DMS153 treated with DMSO at 0.1 percent for 48 hours (cell line): ENCODE results near the gene ACER3.
"Not testable (repeated sequence)": the region's sequence is repeated elsewhere in the genome, so short reads cannot be mapped to it uniquely, and the experiment has no call there.

Experiments
- DNase-seq: peaks from one replicate; lab custom pipeline; 2025; ENCODE audit not compliant: unreplicated experiment; lab: John Stamatoyannopoulos, UW

ACER3 gene

DNA sequence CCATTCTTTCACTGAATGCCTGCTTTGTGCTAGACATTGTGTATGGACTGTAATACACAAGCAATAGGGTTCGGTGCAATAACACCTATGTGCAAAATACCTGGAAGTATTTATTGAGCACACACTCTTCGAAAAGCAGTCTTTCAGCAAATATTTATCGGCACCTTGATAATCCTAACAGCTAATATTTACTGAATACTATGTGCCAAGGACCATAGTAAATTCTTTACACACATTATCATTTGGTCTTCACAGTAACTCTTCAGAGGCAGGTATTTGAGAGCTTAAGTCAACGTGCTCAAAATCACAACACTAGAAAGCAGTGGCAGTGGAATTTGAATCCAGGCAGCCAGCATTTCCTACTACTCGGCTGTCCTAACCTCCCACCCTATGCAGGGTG lies 175.7 kb downstream of the ACER3 start:
- no peak for DNase-seq

DNA sequence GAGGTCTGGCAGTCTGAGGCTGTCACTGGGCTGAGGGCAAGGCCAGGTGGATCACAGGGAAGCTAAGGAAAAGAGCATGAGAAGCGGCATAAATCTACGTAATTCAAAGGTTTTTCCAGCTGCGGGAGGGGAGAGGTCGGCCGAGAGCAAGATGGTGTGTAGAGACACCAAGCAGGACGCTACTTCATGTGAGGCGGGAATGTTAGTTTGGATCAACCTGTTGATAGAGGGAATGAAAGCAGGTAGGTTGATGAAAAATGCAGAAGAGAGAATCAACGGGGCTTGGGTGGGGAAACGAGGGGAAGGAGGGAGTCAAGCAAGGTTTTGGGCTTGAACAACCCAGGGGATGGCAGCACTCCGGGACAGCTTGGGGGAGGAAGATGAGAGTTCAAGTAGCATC lies 176.3 kb downstream of the ACER3 start:
- DNase-seq, result no peak

DNA sequence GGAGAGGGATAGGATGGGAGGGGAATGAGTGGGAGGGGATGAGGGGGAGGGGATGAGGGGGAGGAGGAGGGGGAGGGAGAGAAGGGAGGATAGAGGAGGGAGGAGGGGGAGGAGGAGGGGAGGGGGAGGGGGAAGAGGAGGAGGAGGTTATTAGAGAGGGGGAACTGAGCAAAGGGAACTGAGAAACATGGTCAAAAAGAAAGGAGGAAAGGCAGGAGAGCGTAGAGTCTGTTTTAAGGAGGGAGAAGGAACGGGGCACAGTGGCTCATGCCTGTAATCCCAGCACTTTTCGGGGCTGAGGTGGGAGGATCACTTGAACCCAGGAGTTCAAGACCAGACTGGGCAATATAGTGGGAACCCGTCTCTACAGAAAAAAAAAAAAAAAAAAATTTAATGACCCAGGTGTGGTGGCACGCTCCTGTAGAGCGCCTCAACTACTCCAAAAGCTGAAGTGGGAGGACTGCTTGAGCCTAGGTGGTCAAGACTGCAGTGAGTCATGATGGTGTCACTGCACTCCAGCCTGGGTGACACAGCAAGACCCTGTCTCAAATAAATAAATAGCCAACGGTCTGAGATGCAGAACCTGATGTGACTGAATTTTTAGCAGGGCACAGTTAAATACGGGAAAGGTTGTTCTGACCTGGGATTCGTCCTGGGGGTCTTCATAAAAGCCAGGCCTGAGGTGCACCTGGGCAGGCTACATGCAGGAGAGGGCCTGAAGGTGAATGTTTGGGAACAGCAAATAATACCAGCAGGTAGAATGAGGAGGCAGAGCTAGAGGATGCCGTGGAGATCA lies 177.5 kb downstream of the ACER3 start:
- DNase-seq, result no peak

DNA sequence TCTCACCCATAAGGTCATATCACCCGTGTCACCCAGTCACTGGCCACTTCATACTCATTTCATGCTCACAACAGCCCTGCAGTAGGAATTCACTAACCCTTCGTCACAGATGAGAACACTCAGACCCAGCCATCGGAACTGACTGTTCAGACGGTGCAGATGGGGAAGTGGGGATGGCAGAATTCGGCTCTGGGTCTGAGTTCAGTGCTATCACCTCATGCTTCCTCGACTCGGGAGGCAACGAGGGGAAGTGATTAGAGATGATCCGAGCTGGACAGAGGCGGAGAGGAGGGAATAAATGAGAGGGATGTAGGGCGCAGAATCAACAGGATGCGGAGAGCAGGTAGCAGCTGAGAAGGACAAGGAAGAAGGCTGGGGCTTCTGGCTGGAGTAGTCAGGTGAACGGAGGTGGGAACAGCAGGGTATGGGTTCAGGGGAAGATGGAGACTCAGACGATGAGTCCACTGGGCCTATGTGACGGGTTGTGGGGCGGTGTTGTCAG lies 178.2 kb downstream of the ACER3 start:
- DNase-seq, result no peak

DNA sequence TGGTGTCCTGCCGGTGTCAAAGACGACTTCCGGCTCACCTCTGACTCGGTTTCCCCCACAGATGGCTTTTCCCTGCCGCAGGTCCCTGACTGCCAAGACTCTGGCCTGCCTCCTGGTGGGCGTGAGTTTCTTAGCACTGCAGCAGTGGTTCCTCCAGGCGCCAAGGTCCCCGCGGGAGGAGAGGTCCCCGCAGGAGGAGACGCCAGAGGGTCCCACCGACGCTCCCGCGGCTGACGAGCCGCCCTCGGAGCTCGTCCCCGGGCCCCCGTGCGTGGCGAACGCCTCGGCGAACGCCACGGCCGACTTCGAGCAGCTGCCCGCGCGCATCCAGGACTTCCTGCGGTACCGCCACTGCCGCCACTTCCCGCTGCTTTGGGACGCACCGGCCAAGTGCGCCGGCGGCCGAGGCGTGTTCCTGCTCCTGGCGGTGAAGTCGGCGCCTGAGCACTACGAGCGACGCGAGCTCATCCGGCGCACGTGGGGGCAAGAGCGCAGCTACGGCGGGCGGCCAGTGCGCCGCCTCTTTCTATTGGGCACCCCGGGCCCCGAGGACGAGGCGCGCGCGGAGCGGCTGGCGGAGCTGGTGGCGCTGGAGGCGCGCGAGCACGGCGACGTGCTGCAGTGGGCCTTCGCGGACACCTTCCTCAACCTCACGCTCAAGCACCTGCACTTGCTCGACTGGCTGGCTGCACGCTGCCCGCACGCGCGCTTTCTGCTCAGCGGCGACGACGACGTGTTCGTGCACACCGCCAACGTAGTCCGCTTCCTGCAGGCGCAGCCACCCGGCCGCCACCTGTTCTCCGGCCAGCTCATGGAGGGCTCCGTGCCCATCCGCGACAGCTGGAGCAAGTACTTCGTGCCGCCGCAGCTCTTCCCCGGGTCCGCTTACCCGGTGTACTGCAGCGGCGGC lies 179.0 kb downstream of the ACER3 start:
- no peak for DNase-seq

DNA sequence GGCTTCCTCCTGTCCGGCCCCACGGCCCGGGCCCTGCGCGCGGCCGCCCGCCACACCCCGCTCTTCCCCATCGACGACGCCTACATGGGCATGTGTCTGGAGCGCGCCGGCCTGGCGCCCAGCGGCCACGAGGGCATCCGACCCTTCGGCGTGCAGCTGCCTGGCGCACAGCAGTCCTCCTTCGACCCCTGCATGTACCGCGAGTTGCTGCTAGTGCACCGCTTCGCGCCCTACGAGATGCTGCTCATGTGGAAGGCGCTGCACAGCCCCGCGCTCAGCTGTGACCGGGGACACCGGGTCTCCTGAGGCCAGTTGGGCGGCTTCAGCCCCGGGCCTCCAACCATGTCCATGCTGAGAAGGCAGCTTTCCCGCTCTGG lies 179.7 kb downstream of the ACER3 start:
- no peak for DNase-seq

DNA sequence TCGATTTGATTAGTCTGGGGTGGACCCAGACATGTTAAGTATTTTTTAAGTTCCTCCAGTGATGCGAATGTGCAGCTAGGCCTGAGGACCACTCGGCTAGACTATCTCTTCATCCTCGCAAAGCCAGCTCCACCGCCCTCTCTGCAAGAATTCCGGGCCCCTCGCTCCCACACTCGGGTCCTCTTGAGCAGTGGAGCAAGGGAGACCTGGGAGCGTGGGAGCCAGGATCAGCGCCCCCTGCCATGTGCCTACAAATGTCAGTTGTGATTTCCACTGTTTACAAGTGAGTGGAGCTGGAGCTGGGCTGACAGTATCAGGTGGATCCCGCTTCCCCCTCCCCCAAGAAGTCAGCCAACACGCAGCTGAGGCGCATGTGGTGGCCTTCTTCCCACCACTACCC lies 180.2 kb downstream of the ACER3 start:
- no peak for DNase-seq

DNA sequence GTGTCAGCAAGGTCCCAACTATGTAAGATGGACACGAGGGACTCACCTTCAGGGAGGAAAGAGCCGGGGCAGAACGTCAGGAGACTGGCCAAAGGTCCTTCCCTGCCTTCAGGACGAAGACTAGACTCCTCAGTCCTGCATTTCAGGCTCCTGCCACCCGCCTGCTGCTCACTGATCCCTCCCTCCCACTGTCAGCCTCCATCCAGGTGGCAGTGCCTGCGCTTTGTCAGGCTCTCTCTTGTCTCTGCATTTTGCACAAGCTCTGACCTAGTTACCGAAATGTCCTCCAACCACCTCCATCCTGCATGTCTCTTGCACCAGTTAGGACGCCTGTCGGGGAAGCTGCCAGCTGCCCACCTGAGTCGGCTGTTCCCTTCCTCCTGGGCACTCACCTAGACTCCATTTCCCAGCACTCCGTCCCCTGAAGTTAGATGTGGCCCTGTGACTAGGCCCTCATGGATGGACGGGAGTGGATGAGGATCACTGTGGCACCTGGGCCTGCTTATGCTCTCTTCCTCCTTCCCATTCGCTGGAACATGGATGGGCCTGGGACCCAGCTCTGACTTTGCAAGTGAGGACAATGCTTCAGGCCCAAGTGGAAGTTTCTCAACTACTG lies 181.5 kb downstream of the ACER3 start:
- DNase-seq, result no peak

DNA sequence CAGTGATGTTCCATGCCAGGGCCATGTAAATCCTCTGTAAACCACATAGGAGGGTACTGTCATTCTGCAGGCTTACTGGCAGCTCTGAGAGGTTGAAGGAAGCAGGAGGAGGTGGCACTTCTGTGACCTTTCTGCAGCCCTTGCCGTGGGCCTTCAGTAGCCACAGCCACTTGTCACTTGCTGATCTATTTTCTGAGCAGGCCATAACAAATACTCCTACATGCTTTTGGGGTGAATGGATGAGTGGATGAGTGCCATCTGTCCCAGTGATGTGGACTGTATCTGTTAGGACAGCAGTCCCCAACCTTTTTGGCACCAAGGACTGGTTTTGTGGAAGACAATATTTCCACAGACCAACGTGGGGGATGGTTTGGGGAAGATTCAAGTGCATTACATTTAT lies 183.6 kb downstream of the ACER3 start:
- no peak for DNase-seq

DNA sequence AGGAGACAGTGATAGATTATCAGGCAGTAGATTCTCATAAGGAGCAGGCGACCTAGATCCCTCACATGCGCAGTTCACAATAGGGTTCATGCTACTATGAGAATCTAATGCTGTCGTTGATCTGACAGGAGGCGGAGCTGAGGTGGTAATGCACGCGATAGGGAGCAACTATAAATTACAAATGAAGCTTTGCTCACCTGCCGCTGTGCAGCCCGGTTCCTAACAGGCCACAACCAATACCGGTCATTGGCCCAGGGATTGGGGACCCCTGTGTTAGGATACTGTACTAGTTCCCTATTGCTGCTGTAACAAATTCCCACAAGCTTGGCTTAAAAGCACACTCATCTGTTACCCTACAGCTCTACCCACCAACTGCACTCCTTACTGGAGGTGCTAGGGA lies 184.2 kb downstream of the ACER3 start:
- DNase-seq, result no peak

DNA sequence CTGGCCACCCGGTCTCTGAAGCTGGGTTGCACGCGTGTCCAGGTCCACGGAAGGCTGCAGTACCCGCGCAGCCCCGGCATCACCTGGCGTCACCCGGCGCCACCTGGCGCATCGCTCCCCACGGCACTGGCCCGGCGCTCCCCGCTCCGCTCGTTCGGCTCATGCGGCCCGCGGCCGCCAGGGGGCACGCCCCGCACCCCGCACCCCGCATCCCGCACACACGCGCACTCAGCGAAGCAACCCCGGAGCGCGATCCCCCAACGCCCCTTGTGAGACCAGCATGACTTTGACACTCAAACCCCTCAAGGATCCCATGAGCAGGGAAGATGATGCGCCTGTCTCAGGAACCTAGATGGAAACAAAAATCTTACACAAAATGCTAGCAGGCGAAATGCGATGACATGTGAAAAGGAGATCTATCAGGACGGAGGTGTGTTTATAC lies 185.4 kb downstream of the ACER3 start:
- peak; percentile 7 for DNase-seq

DNA sequence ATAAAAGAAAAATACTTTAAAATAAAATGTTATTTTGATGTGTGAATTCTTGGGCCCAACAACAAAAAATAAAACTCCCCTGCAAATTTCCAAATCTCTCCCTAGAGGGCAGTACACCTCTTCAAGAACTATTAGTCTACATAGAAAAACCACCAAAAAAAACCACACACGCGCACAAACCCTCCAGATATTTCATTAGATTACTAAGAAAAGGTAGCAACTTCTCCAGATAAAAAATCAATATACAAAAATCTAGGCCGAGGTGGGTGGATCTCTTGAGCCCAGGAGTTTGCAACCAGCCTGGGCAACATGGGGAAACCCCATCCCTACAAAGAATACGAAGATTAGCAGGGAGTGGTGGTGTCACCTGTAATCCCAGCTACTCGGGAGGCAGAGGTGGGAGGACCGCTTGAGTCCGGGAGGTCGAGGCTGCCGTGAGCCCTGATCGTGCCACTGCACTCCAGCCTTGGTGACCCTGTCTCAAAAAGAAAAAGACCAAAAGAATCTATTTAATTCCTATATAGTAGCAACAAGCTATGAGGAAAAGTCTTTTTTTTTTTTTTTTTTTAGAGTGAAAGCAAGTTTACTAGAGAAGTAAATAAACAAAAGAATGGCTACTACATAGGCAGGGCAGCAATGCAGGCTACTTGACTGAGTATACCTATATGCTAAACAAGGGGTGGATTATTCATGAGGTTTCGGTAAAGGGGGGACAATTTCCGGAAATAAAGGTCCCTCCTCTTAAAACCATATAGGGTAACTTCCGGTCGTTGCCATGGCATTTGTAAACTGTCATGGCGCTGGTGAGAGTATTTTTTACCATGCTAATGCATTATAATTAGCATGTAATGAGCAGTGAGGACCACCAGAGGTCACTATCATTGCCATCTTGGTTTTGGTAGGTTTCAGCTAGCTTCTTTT lies 186.5 kb downstream of the ACER3 start:
- DNase-seq, result peak; percentile 84

DNA sequence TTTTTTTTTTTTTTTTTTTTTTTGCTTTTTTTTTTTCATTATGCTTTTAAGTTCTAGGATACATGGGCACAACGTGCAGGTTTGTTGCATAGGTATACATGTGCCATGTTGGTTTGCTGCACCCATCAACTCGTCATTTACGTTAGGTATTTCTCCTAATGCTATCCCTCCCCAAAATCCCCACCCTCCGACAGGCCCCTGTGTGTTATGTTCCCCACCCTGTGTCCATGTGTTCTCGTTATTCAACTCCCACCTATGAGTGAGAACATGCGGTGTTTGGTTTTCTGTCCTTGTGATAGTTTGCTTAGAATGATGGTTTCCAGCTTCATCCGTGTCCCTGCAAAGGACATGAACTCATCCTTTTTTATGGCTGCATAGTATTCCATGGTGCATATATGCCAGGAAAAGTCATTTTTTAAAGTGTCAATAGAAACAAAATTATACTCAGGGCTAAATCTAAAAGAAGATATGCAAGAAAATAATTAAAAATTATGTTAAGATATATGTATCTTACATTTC lies 187.3 kb downstream of the ACER3 start:
- not testable (repeated sequence) for DNase-seq

DNA sequence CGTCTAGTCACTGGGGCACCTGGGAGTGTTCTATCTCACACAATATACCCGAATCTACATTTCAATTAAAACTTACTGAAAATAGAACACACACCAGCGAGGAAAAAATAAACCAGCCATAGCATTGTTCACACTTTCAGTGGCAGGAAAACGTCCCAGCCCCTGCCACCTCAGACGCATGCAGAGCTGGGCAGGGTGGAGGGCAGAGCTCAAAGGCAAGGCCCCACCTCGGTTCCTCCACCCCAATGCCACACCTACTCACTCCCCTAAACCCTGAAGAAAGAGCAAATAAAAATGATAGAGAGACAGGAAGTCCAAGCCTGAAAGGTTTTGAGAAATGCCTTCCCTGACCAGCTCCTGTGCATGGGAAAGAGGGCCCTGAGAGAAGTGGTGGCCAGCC lies 188.3 kb downstream of the ACER3 start:
- DNase-seq, result no peak

DNA sequence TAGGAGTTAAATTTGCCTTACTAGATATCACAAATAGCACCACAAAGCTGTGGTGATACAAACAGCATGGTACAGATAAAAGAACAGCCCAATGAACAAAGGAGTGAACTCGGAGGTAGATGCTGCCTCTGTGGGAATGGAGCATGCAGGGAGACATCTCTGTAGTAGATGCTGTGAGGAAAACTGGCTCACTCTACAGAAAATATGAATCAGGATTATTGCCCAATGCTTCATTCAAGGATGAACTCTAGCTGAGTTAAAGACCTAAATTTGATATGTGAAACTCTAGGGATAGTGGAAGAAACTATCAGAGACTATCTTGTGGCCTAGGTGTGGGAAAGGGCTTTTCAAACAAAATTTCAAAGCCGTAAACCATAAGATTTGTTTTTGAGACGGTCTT lies 190.8 kb downstream of the ACER3 start:
- no peak for DNase-seq

DNA sequence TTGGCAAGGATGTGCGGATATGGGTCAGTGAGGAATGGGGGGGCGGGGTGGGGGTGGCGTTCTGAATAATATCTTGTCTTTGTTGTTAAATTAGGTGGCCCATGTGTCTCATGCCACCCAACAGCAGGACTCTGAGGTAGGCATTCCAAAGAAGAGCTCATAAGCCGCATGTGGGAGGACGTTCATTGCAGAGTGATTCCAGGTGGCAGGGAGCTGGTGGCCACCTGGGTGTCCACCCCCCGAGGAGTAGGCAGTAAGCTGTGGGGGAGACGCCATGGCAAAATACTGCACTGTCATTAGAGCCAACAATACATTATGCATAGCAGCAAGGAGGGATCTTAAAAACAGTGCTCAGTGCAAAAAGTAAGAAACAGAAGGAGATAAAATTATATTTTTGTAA lies 191.8 kb downstream of the ACER3 start:
- no peak for DNase-seq

DNA sequence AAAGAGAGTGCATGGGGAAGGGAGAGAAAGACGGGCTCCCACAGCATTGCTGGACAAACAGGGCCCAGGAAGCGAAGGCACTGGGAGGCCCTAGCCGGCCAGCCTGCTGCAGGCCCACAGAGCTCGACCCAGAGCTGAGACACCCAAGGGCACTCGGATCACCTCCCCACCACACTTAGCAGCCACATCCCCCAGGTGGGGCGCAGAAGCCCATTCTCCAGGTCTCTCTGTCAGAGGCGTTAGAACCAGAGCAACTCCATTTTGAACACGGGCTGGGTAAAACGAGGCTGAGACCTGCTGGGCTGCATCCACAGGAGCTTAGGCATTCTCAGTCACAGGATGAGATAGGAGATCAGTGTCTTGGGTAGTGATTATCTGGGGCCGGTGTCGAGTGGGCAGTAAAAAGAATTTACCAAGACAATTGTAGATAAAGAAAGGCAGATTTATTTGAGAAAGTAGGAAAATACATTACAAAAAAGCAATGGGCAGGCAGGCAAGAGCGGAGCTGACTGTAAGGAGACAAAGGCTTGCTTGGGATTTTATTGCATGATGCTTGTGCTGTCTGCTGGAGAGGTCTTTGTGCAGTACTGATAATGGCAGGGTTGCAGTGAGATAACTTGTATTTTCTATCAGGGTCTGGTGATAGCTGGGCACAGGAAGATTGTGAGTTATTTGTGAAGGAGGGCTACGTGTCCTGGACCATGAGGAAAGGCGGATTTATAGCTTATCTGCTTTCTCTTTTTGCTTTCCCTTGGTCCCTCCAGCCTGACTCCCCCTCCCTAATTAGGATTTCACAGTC lies 192.7 kb downstream of the ACER3 start:
- no peak for DNase-seq

DNA sequence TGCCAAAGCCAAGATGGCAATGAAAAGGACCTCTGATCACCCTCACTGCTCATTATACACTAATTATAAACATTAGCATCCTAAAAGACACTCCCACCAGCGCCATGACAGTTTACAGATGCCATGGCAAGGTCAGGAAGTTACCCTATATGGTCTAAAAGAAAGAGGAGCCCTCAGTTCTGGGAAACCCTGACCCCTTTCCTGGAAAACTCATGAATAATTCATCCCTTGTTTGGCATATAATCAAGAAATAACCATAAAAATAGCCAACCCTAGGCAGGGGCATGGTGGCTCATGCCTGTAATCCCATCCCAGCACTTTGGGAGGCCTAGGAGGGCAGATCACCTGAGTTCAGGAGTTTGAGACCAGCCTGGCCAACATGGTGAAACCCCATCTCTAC lies 193.4 kb downstream of the ACER3 start:
- DNase-seq, result no peak

DNA sequence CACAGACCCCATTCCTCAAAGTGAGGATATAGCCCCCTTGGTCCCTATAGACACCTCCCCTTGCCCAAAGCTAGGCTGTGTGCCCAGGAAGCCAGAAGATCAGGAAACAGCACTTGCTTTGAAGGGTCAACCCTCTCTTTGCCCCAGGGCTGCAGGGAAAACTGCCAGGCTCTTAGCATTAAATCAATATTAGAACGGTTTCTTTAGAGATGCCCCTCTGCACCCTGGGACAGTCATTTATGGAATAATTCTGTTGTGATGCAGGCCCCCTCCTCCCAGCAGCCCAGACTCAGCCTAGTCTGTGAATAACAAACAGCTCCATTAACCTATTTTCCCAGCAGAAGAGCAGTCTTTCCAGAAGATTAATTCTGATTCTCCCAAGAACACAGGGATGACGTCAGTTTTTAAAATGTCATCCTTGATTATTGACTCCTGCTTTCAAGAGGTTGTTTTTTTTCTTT lies 194.4 kb downstream of the ACER3 start:
- DNase-seq, result no peak
